GM21737 (cell line): ENCODE measurements around the gene LKAAEAR1.

ENCODE experiments used
- ATAC-seq: cut with Tn5 transposase; IDR thresholded peaks from one replicate; pipeline ENCODE4 v1.9.1; 2021; ENCODE audit warnings: mild to moderate bottlenecking, moderate library complexity; ENCODE audit not compliant: unreplicated experiment

LKAAEAR1 gene

DNA sequence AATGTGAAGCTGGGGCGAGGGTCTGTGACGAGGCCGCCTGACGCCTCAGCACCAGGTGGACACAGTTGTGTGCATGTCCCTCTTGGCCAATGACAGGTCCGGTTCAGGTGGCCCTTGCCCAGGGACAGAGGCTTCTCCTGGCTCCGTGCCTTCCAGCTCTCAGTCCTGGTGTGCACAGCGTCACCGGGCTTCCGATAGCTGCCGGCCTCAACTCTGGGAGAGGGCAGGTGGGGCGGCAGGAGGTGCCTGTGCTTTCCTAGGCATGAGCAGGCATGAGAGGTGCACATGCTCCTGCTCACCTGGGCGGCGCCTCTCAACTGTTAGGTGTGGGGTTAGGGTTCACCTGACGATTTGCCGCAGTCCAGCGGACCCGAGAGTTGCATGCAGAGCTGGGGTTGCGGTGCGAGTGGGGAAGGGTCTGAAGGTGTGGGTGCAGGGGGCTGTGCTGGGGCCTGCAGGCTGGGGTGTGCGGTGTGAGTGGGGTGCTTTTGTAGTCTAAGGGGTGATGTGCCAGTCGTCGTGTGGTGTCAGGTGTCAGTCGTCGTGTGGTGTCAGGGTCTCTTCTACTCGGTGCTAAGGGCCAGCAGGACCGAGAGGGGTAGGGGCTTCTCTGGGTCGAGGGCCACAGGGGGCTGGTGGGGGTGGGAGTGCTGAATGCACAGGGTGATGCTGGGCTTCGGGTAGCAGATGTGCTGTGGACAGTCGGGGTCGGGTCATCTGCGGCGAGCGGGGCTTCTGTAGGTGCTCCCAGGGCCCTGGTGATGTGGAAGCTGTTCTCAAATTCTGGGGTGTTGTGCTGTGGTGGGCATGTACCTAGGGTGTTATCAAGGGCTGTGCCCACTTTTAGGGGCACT lies 31.0 kb downstream of the LKAAEAR1 start:
- ATAC-seq = no peak

DNA sequence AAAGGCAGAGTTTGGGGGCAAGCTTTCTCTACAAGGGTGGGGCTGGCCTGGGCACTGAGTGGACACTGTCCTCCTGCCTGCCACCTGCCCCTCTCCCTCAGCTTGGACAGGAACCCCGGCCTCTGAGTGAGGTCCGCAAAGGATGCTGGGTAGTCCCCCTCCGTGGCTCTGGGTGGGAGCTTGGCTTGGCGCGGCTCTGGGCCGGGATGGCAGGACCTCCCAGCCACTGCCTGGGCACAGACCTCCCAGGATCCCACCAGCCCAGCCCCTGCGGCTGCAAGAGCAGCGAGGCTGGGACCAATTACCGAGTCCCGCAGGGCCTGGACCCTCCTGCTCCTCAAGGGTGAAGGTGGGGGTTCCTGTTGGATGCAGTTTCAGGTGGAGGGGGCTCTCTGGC lies 31.9 kb downstream of the LKAAEAR1 start:
- ATAC-seq = no peak

DNA sequence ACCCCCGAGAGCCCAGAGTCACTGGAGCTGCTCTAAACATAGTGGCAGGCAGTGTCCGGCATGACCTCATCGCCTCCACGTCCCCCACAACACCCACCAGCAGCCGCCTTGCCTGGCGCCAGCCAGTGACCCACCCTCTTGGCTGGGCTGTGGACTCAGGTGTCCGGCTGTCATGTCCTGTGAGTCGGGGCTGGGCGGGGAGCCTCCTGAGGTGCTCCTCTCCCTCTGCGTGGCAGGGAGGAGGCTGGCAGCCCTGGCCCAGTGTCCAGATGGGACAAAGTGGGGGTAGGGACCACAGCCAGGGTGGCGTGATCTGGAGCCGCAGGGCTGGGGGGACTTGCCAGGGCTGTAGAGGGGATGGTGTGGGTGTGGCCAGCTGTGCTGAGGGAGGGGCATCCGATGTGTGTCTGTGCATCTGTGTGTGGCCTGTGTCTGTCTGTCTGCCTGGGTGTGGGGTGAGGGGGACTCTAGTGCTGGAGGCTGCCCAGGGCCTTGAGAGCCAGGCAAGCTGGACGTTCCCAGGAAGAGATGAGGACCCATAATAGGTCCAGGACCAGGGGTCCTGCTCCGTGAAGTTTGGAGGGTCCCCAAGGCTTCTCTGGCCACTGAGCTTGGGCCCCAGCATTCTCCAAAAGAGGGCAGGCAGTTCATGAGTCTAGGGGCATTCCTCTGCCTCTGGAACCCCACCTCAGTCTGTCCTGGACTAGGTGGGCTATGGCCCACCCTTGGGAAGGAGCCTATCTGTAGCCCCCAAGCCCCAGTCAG lies 32.5 kb downstream of the LKAAEAR1 start:
- ATAC-seq = no peak

DNA sequence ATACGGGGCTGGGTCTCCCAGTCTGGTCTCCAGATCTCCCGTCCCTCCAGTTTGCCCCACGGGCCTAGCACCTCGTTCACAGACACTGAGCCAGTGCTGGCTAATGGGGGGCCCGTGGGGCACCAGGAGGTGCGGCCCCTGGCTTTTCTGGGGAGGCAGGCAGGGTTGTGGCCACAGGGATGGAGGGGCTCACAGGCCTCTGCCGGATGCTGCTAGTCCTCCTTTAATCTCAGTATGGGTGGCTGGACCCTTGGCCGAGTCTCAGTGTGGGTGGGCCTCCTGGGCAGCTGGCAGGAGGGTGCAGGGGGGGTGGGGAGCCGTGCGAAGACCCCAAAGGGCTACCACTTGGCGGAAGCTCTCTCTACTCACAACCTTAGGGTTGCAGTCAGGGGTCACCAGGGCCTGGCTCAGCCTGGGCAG lies 33.2 kb downstream of the LKAAEAR1 start:
- no peak for ATAC-seq

DNA sequence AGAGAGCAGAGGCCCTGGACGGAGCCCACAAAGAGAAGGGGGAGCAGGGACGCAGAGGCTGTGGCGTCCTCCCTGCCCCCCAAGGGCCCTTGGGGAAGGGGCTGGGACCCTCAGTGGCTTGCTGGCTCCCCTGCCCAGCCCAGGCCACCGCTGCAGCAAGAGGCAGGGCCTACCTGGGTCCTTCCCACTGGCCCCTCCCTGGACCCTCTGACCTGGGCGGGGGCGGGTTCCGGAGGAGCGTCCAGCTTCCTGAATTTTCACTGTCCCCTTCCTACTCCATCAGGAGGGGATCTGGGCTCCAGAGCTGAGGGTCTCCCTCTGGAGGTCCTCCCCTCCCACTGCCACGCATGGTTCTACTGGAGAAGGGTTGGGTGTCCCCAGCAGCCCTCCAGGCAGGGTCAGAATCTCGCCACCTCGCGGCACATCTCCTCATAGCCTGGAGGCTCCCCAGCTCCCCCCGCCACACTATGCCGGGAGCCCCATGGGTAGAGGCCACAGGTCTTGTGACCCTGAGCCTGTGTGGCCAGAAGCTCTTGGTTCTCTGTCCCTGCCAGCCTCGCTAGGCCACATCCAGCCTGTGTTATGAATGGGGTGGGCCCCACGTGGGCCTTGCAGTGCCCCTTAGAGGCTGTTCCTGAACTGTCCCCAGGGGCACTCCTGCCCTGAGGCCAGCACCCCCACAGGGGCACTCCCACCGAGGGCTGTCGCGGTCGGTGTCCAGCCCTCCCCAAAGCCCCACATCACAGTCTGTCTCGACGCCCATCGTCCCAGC lies 33.8 kb downstream of the LKAAEAR1 start:
- ATAC-seq = no peak

DNA sequence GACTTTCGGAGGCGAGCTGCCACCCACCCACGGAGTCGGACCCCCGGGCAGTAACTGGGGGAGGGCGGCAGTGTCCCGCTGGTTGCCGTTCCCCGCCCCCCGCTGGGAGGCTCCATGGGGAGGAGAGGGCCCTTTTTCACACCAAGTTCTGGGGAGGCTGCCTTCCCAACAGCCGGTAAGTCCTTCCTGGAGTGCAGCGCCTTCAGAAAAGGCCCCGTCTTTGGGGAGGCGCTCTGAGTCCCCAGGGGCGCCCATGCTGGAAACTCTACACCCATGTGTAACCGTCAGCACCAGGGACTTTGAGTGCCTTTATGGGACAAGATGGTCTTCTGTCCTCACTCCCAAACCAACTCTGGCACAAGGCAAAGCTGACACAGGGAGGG lies 34.3 kb downstream of the LKAAEAR1 start:
- no peak for ATAC-seq

DNA sequence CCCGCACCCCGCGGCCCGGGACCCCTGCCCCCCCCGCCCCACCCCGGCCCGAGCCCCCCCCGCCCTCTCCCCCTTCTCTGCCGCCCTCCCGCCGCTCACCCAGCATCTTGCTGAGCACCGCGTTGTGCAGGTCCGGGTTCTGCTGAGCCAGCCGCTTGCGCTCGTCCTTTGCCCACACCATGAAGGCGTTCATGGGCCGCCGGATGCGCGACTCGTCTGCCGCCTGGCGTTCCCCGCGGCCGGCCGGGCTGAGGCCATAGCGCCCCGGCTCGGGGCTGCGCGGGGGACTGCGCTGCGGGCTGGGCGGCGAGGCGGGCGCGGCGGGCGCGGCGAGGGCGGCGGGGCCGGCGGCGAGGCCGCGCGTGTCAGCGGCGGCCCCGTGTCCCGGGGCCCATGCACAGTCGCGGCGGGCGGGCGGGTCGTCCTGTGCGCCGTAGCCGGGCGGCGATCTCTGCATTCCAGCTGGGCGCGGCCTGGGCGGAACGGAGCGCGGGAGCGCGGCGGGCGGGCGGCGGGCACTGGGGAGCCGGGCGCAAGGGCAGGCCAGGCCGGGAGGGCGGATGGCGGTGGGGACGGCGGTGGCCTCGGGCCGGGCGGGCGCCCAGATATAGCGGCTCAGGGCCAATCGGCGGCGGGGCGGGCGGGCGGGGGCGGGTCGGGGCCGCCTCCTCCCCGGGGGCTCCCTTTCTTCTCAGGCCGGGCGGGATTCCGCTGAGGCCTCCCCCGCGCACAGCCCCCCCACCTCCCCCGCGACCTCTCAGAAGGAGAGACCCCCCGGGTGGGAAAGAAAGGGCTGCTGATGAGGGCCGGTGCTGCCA lies 34.9 kb downstream of the LKAAEAR1 start, which contains the start of gene SOX18:
SOX18 (minus strand) TSS at position 580 of the 818 bp plus-strand sequence; CDS start at position 457, 123 bp downstream.
- no peak for ATAC-seq

DNA sequence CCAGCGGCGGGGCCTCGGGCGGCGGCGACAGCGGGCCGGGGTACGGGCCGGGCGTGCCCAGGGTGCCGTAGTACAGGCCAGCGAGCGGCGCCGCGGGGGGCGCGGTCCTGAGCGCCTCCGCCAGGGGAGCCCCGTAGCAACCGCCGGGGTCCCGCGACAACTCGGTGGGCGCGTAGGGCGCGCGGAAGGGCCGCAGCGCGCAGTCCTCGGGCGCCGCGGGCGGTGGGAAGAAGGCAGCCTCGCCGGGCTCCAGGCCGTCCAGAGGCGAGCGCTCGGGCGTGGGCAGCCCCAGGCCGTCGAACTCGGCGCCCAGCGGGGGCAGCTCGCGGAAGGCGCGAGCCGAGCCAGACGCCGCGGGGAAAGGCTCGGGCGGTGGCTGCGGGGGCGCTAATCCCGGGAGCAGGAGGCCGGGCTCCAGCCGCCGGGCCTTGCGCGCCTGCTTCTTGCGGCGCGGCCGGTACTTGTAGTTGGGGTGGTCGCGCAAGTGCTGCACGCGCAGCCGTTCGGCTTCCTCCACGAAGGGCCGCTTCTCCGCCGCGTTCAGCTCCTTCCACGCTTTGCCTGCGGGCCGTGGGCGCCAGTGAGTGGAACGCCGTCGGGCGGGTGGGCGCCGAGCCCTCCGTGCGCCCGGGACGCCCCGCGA lies 35.7 kb downstream of the LKAAEAR1 start:
- ATAC-seq = no peak

DNA sequence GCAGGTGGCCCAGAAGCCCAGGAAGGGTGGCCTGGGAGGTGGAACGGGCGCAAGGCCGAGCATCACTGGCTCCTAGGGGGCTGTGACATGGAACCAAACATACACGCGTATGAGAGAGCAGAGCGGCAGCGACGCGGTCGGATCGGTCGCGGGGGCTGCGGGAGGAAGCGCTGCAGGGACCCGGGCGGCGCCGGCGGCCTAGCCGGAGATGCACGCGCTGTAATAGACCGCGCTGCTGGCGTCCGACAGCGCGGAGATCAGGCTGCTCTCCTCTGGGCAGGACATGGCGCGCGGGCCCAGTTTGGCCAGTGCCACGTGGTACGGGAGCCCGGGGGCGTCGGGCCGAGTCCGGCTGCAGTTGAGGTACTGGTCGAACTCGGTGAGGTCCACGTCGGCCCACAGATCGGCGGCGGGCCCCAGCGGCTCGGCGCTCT lies 36.2 kb downstream of the LKAAEAR1 start:
- no peak for ATAC-seq

DNA sequence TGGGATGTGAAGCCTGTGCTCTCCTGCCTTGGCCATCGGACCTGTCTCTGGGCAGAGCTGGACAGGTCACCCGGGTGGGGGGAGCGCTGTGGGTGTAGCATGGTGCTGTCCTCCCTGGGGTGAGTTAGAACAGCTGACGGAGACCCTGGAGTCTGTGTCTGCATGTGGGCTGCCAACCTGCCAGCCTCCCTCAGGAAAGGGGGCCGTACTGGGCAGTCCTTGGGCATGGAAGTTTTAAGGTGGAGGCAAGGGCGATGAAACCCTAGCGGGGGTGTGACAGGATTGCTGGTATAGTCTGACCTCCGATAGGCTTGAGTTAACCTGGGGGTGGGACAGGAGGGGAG lies 37.2 kb downstream of the LKAAEAR1 start:
- no peak for ATAC-seq

DNA sequence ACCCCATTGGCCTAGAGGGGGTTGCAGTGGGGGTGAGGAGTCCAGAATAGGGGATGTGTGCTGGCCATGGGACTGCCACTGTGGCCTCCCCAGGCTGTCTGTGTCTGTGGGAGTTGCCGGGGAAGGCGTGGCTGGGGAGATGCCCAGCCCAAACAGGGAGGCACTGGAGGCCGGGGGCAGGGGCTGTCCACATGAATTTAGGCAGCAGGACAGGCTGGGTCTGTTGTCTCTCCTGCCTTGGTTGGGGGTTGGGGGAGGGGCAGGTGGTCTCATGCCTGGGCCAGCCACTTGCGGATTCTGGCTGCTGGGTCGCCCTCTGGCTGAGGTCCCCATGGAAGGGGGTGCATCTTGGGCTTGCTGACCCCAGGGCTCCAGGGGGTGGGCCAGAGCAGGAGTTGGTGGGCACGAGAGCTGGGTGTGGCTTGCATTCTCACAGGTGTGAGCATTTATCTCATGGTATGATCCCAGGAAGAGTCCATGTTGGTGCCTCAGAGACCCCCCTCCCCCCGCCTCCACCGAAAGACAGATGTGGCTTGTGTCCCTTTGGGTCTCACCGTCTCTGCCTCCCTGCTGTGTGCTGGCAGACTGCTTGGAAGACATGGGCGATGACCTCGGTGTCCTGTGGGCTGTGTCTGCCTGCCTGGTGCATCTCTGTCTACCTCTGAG lies 38.7 kb downstream of the LKAAEAR1 start:
- no peak for ATAC-seq

DNA sequence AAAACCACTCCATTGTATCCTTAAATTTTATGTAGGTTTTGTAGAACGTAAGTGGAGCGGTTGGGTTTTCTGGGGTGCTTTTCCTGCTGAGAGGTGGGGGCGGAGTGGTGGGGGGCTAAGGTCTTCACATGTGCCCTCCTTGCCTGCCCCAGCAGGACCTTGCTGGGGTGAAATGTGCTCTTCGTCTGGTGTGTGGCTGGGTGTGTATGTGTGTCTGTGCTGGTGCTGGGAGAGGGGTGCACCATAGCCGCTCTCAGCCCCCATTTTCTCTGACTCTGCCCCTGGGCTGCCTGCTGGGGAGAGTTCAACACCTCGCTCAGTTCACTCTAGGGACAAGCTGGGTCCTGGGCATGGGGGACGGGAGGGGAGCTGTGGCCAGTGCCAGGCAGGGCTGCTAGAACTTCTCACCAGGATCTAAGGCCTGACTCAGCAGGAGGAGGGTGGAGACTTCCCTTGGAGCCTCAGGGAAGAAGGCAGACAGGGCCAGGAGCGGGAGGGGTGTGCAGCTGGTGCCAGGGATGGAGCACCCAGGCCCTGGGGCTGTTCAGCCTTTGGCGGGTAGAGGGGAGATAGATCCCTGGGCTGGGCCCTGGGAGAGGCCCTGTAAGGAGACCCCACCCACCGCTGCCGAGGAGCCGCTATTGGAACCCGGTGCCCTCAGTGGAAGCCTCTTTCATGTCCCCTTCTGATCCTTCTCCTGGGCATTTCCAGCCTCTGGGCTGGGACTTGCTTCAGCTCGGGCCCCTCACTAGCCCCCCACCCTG lies 39.5 kb downstream of the LKAAEAR1 start:
- no peak for ATAC-seq

DNA sequence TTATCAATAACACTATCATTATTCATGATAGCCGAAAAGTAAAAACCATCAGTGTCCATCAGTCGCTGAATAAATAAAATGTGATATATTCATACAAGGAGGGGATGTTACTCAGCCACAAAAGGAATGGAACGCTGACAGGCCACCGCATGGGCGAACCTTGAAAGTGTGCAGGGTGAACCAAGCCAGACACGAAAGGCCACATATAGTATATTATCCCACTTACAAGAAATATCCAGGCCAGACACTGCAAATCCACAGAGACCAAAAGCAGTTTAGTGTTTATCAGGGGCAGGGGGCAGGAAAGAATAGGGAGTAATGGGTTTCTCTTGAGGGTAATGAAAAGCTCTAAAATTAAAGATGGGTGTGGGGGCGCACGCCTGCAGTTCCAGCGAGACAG lies 40.4 kb downstream of the LKAAEAR1 start:
- no peak for ATAC-seq

DNA sequence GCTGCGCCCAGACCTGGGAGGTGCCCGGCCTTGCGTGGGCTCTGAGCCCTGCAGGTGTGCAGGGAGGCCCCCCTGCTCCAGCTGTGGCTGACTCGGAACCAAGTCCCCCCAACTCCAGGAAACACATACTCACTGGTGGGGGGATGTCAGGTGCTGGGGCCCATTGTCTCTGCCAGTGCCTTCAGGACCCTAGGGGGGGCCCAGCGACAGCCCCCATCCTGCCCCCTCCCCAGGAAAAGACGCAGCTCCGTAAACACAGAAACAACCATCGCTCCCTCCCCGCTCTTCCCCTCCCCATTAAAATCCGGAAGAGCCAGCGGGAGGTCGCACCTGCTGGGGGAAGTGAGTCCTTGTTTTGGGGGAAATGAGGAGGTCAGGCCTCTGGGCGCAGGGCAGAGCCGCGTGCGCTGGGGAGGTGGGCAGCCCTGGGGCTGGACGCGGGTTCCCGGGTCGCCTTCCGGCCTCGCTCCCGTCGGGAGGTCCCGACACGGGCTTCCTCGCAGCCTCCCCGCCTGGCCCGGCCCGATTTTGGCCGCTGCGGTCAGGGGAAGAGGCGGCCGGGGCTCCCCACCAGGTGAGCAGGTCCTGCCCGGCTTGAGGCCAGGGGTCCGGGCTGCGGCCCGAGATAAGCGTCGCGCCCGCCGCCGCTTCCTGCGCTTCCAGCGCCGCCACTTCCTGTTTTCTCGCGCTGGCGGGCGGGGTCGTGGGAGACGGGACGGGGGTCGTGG lies 42.0 kb downstream of the LKAAEAR1 start:
- no peak for ATAC-seq

DNA sequence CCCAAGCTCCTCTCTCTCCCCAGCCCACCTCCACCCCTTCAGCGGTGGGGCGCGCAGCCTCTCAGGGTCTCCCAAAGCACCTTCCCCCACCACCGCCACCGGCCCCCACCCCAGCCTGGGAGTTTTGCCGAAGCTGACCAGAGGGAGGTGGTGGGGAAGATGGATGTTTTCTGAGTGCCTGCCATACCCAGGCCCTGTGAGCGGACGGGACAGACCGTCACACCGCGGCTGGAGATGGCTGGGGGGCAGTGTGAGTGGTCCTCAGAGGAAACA lies 42.5 kb downstream of the LKAAEAR1 start:
- no peak for ATAC-seq

DNA sequence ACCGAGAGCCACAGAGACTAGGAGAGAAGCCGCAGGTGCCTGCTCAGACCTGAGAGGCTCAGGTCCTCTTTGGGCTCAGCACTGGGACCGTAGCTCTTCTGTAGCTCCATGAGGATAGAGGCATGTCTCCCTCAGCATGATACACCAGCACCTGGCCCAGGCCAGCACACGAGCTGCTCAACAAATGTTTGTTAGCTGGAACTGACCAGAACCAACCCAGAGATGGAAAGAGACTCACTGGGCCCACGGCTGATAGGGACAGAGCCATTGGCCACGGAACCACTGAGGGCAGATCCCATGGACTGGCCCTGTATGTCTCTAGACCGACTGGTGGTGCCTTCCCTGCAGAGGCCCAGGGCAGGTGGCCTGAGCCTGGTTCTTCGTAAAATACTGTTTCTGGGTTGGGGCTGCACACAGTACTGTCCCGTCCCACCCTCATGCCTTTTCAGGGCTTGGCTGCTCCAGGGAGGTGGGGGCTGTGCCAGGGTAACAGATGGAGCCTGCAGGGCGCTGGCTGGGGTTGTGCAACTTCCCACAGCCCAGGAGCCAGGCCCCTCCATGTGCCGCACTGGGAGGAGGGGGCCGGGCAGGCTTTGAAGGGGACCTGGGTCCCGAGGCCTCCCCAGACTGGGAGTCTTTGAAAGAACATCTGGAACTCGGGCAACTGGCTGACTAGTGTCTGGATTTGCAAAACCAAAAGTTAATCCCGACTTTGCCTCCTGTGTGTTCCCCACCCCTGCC lies 43.0 kb downstream of the LKAAEAR1 start:
- no peak for ATAC-seq

DNA sequence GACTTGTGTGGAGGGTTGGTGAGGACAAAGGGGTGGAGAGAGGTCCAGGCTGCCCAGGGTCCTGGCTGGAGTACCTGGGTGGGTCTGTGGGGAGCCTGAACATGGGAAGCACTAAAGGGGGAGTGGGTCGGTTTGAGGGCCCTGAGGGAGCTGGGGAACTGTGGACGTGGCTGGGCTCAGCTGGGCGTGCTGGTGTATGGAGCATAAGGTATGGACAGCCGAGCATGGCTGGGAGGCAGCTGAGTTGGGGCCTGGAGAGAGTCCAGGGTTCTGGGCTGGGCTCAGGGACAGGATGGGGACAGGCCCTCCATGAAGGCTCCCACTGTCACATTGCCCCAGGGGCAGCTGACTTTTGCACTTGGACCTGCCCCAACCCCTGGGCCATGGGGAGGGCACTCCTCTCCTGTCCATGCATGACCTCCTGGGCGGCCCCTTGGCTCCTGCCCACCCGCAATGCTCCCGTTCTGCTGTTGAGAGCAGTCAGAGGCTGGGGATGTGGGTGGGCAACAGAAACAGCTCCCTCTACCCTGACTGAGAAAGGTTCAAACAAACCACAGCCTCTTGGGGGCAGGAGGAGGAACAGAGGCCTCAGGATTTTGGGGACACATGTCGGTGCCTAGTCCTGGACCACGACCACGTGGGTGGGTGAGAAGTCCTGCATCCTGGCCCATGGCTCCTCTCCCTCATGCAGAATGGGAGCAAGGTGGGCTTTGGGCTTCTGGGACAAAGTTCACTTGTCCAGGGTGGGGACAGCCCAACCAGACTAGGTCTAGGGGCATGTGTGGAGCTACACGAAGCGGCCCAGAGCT lies 43.8 kb downstream of the LKAAEAR1 start:
- no peak for ATAC-seq
